Tongue (tissue), 2 donors: ENCODE data around the gene DNAJC15. TPM values are rescaled to one million over a fixed set of nuclear protein-coding genes. Genes with fewer than 3 reads are reported as not detected.

Source experiments
- DNase-seq: peaks from one replicate; pipeline ENCODE4 v3.0.0-alpha.2; 2015
- total RNA-seq: library from RNA; depleted of rRNA; stranded (reverse); fragments of >200 nt; gene quantifications from one replicate; pipeline ENCODE4 v1.2.3, GENCODE V29; 2014

DNAJC15 gene
- total RNA-seq, 1 donor from 2014 or later = 8.9 TPM

GRCh38 chr13:43085545-43085944 is 62.2 kb downstream of the DNAJC15 start:
- peak; percentile 74 for DNase-seq

GRCh38 chr13:43086181-43086580 is 62.8 kb downstream of the DNAJC15 start:
- DNase-seq = no peak

- DNase-seq = no peak
Observed at GRCh38 chr13:43088093-43088511, 64.7 kb downstream of the DNAJC15 start.

- no peak for DNase-seq
Observed at GRCh38 chr13:43089912-43090498, 66.6 kb downstream of the DNAJC15 start.

- DNase-seq = no peak
Observed at GRCh38 chr13:43094901-43095300, 71.5 kb downstream of the DNAJC15 start.

- DNase-seq = peak; percentile 37
Observed at GRCh38 chr13:43095771-43096719, 72.7 kb downstream of the DNAJC15 start.

GRCh38 chr13:43100667-43101066 is 77.3 kb downstream of the DNAJC15 start:
- no peak for DNase-seq

GRCh38 chr13:43102304-43102703 is 78.9 kb downstream of the DNAJC15 start:
- DNase-seq = no peak

- no peak for DNase-seq
Observed at GRCh38 chr13:43107780-43108179, 84.4 kb downstream of the DNAJC15 start.

- no peak for DNase-seq
Observed at GRCh38 chr13:43110036-43110435, 86.7 kb downstream of the DNAJC15 start.

GRCh38 chr13:43110658-43111057 is 87.3 kb downstream of the DNAJC15 start:
- no peak for DNase-seq

- DNase-seq = no peak
Observed at GRCh38 chr13:43111559-43112400, 88.4 kb downstream of the DNAJC15 start.

- no peak for DNase-seq
Observed at GRCh38 chr13:43113603-43114002, 90.2 kb downstream of the DNAJC15 start.

GRCh38 chr13:43114504-43114903 is 91.1 kb downstream of the DNAJC15 start:
- no peak for DNase-seq

- no peak for DNase-seq
Observed at GRCh38 chr13:43115141-43115540, 91.8 kb downstream of the DNAJC15 start.

- no peak for DNase-seq
Observed at GRCh38 chr13:43116242-43116641, 92.9 kb downstream of the DNAJC15 start.

- DNase-seq = no peak
Observed at GRCh38 chr13:43118521-43118920, 95.1 kb downstream of the DNAJC15 start.

- no peak for DNase-seq
Observed at GRCh38 chr13:43119206-43119605, 95.8 kb downstream of the DNAJC15 start.

- peak; percentile 68 for DNase-seq
Observed at GRCh38 chr13:43122791-43123190, 99.4 kb downstream of the DNAJC15 start.

- no peak for DNase-seq
Observed at GRCh38 chr13:43123856-43124255, 100.5 kb downstream of the DNAJC15 start.

- peak; percentile 65 for DNase-seq
Observed at GRCh38 chr13:43124490-43124889, 101.1 kb downstream of the DNAJC15 start.

GRCh38 chr13:43126420-43126819 is 103.0 kb downstream of the DNAJC15 start:
- no peak for DNase-seq
